ENCODE measurements around the gene IRS1. TPM values are rescaled to one million over a fixed set of nuclear protein-coding genes. Genes with fewer than 3 reads are reported as not detected.
A peak's percentile ranks its signal among the peaks of the same experiment; 100 is the strongest.

Gene IRS1
- total and polyA plus RNA-seq, 2 donors, result 7.4 to 11.5 TPM

- Histone ChIP-seq H3K4me1 (ENCODE audit: control insufficient read depth in 2 of 2, insufficient read depth in 2 of 2, low read length in 2 of 2) (no peaks in the 10 kb centered on the region), H3K4me3 (ENCODE audit: low read length in 2 of 2) (no peak overlapping the region), H3K9me3 (ENCODE audit: control insufficient read depth in 2 of 2, insufficient read depth in 1 of 2, low read length in 1 of 2) (no peaks in the 10 kb centered on the region), H3K36me3 (ENCODE audit: control insufficient read depth in 2 of 2, insufficient read depth in 2 of 2, low read length in 1 of 2) (no peaks in the 10 kb centered on the region), H3K27me3 (ENCODE audit: control insufficient read depth in 2 of 2, insufficient read depth in 1 of 2, low read length in 1 of 2) (no peaks in the 10 kb centered on the region), H3K27ac (ENCODE audit: low read depth in 1 of 2, low read length in 1 of 2) (no peak overlapping the region)
- no peak for DNase-seq (ENCODE audit: low read depth in 6 of 9, low spot score in 9 of 9)
- WGBS, result 96% methylated on average over 2 of the region's 2 CpGs
Measured at GRCh38 chr2:226699321-226699720, 100.3 kb downstream of the IRS1 start.

- Histone ChIP-seq H3K9me3 (ENCODE audit: control insufficient read depth in 2 of 2, insufficient read depth in 1 of 2, low read length in 1 of 2) (no peaks in the 10 kb centered on the region), H3K27ac (ENCODE audit: low read depth in 1 of 2, low read length in 1 of 2) (no peak overlapping the region), H3K4me3 (ENCODE audit: low read length in 2 of 2) (no peak overlapping the region), H3K4me1 (ENCODE audit: control insufficient read depth in 2 of 2, insufficient read depth in 2 of 2, low read length in 2 of 2) (no peaks in the 10 kb centered on the region), H3K27me3 (ENCODE audit: control insufficient read depth in 2 of 2, insufficient read depth in 1 of 2, low read length in 1 of 2) (no peaks in the 10 kb centered on the region), H3K36me3 (ENCODE audit: control insufficient read depth in 2 of 2, insufficient read depth in 2 of 2, low read length in 1 of 2) (no peaks in the 10 kb centered on the region)
- DNase-seq (ENCODE audit: low read depth in 6 of 9, low spot score in 9 of 9), result no peak
Measured at GRCh38 chr2:226698671-226699070, 100.9 kb downstream of the IRS1 start.

- peaks cover 0 to 3% of the 10 kb centered on the region in 2 donors for H3K4me1 ChIP-seq (ENCODE audit: control insufficient read depth in 2 of 2, insufficient read depth in 2 of 2, low read length in 2 of 2)
- 97% methylated on average over 4 of the region's 4 CpGs for WGBS
- no peak overlapping the region for H3K4me3 ChIP-seq (ENCODE audit: low read length in 2 of 2)
- H3K27ac ChIP-seq (ENCODE audit: low read depth in 1 of 2, low read length in 1 of 2), result no peak overlapping the region
- no peak for DNase-seq (ENCODE audit: low read depth in 6 of 9, low spot score in 9 of 9)
- no peaks in the 10 kb centered on the region for H3K36me3 ChIP-seq (ENCODE audit: control insufficient read depth in 2 of 2, insufficient read depth in 2 of 2, low read length in 1 of 2)
- H3K27me3 ChIP-seq (ENCODE audit: control insufficient read depth in 2 of 2, insufficient read depth in 1 of 2, low read length in 1 of 2), result no peaks in the 10 kb centered on the region
- H3K9me3 ChIP-seq (ENCODE audit: control insufficient read depth in 2 of 2, insufficient read depth in 1 of 2, low read length in 1 of 2), result no peaks in the 10 kb centered on the region
Measured at GRCh38 chr2:226694586-226695284, 104.9 kb downstream of the IRS1 start.

- no peak overlapping the region for H3K27ac ChIP-seq (ENCODE audit: low read depth in 1 of 2, low read length in 1 of 2)
- peaks cover 0 to 3% of the 10 kb centered on the region in 2 donors for H3K4me1 ChIP-seq (ENCODE audit: control insufficient read depth in 2 of 2, insufficient read depth in 2 of 2, low read length in 2 of 2)
- no peak for DNase-seq (ENCODE audit: low read depth in 6 of 9, low spot score in 9 of 9)
- no peaks in the 10 kb centered on the region for H3K27me3 ChIP-seq (ENCODE audit: control insufficient read depth in 2 of 2, insufficient read depth in 1 of 2, low read length in 1 of 2)
- H3K36me3 ChIP-seq (ENCODE audit: control insufficient read depth in 2 of 2, insufficient read depth in 2 of 2, low read length in 1 of 2), result no peaks in the 10 kb centered on the region
- 35% methylated on average over 4 of the region's 4 CpGs for WGBS
- no peak overlapping the region for H3K4me3 ChIP-seq (ENCODE audit: low read length in 2 of 2)
- H3K9me3 ChIP-seq (ENCODE audit: control insufficient read depth in 2 of 2, insufficient read depth in 1 of 2, low read length in 1 of 2), result no peaks in the 10 kb centered on the region
Measured at GRCh38 chr2:226694149-226694548, 105.5 kb downstream of the IRS1 start.

DNA sequence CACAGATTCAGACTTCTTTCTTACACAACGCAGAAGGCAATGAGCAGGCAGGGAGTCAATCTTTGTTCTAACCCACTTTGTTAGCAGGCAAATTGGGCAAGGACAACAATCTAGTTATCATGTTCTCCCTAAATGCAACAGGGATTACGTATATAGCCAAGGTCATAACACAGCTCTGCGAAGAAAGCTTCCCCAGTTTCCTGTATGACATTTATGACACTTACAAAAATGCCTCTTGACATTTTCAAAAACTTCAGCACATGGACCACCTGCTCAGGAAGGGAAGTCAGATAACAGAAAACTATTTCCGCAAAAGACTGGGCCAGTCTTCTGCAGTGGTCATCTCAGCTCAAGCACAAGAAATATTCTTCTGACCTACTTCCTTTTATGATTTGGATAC lies 106.1 kb downstream of the IRS1 start:
- DNase-seq (ENCODE audit: low read depth in 6 of 9, low spot score in 9 of 9), result peak in 2 of 9 donors; percentile 11 to 24
- H3K27me3 ChIP-seq (ENCODE audit: control insufficient read depth in 2 of 2, insufficient read depth in 1 of 2, low read length in 1 of 2), result no peaks in the 10 kb centered on the region
- peaks cover 0 to 3% of the 10 kb centered on the region in 2 donors for H3K4me1 ChIP-seq (ENCODE audit: control insufficient read depth in 2 of 2, insufficient read depth in 2 of 2, low read length in 2 of 2)
- no peaks in the 10 kb centered on the region for H3K9me3 ChIP-seq (ENCODE audit: control insufficient read depth in 2 of 2, insufficient read depth in 1 of 2, low read length in 1 of 2)
- no peaks in the 10 kb centered on the region for H3K36me3 ChIP-seq (ENCODE audit: control insufficient read depth in 2 of 2, insufficient read depth in 2 of 2, low read length in 1 of 2)
- peak overlapping the region in 1 of 2 donors; percentile 3 for H3K27ac ChIP-seq (ENCODE audit: low read depth in 1 of 2, low read length in 1 of 2)
- 15% methylated on average over 4 of the region's 4 CpGs for WGBS
- H3K4me3 ChIP-seq (ENCODE audit: low read length in 2 of 2), result no peak overlapping the region

DNA sequence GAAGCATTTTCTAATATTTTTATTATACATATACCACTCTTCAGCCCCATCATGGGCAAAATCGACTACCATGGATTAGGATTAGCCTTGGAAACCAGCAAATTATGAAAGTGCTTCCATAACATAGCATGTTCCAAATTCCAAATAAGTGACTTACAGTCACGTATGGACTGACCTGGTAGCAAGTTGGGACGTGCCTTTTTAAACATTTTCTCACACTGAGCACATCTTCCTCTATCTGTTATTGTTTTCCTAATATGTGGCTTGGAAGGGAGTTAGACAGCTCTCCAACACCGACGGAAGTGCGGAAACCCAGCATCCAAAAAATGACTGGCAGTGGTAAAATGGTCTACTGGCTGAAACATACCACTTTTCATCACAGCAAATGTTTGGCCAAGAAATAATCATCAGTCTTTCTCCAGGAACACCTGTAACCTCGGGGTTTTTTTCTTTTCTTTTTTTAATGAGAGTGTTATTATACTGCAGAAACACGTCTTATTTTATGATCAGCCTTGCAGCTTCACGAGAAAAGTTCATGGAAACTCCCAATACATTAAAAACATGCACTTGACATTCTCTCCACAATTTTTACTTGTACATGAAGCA lies 107.0 kb downstream of the IRS1 start:
- peaks cover 0 to 3% of the 10 kb centered on the region in 2 donors for H3K4me1 ChIP-seq (ENCODE audit: control insufficient read depth in 2 of 2, insufficient read depth in 2 of 2, low read length in 2 of 2)
- WGBS, result 93% methylated on average over 9 of the region's 9 CpGs
- DNase-seq (ENCODE audit: low read depth in 6 of 9, low spot score in 9 of 9), result no peak
- H3K4me3 ChIP-seq (ENCODE audit: low read length in 2 of 2), result no peak overlapping the region
- H3K27me3 ChIP-seq (ENCODE audit: control insufficient read depth in 2 of 2, insufficient read depth in 1 of 2, low read length in 1 of 2), result no peaks in the 10 kb centered on the region
- no peak overlapping the region for H3K27ac ChIP-seq (ENCODE audit: low read depth in 1 of 2, low read length in 1 of 2)
- no peaks in the 10 kb centered on the region for H3K36me3 ChIP-seq (ENCODE audit: control insufficient read depth in 2 of 2, insufficient read depth in 2 of 2, low read length in 1 of 2)
- no peaks in the 10 kb centered on the region for H3K9me3 ChIP-seq (ENCODE audit: control insufficient read depth in 2 of 2, insufficient read depth in 1 of 2, low read length in 1 of 2)

DNA sequence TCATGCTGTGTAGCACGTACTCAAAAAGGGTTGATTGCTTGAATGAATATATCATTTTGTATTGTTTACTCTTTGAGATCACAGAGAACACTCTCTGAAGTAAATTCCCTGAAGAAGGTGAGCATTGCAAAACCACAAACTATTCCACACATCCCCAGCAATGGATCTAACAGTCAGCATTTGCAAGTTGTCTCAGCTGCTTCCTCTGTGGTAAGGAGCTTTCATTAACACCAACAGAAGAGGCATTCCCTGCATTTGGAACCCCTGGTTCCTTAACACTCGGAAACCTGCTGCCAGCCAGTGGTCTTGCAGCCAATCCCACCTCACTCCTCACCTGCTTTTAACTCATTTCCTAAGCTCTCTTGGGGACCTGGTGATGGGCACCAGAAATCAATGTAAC lies 108.4 kb downstream of the IRS1 start:
- no peak overlapping the region for H3K27ac ChIP-seq (ENCODE audit: low read depth in 1 of 2, low read length in 1 of 2)
- 53% methylated on average over 2 of the region's 2 CpGs for WGBS

GRCh38 chr2:226690461-226691024 lies 109.1 kb downstream of the IRS1 start:
- Histone ChIP-seq H3K36me3 (ENCODE audit: control insufficient read depth in 2 of 2, insufficient read depth in 2 of 2, low read length in 1 of 2) (no peaks in the 10 kb centered on the region), H3K4me3 (ENCODE audit: low read length in 2 of 2) (no peak overlapping the region), H3K4me1 (ENCODE audit: control insufficient read depth in 2 of 2, insufficient read depth in 2 of 2, low read length in 2 of 2) (peaks cover 0 to 3% of the 10 kb centered on the region in 2 donors), H3K9me3 (ENCODE audit: control insufficient read depth in 2 of 2, insufficient read depth in 1 of 2, low read length in 1 of 2) (no peaks in the 10 kb centered on the region), H3K27me3 (ENCODE audit: control insufficient read depth in 2 of 2, insufficient read depth in 1 of 2, low read length in 1 of 2) (no peaks in the 10 kb centered on the region), H3K27ac (ENCODE audit: low read depth in 1 of 2, low read length in 1 of 2) (no peak overlapping the region)
- DNase-seq (ENCODE audit: low read depth in 6 of 9, low spot score in 9 of 9), result no peak
- WGBS, result 42% methylated on average over 4 of the region's 4 CpGs

More for the DNA sequence above, 108.4 kb downstream of the IRS1 start:
- DNase-seq (ENCODE audit: low read depth in 6 of 9, low spot score in 9 of 9), result no peak
- H3K27me3 ChIP-seq (ENCODE audit: control insufficient read depth in 2 of 2, insufficient read depth in 1 of 2, low read length in 1 of 2), result no peaks in the 10 kb centered on the region
- H3K36me3 ChIP-seq (ENCODE audit: control insufficient read depth in 2 of 2, insufficient read depth in 2 of 2, low read length in 1 of 2), result no peaks in the 10 kb centered on the region
- no peak overlapping the region for H3K4me3 ChIP-seq (ENCODE audit: low read length in 2 of 2)
- no peaks in the 10 kb centered on the region for H3K9me3 ChIP-seq (ENCODE audit: control insufficient read depth in 2 of 2, insufficient read depth in 1 of 2, low read length in 1 of 2)
- H3K4me1 ChIP-seq (ENCODE audit: control insufficient read depth in 2 of 2, insufficient read depth in 2 of 2, low read length in 2 of 2), result peaks cover 0 to 3% of the 10 kb centered on the region in 2 donors

DNA sequence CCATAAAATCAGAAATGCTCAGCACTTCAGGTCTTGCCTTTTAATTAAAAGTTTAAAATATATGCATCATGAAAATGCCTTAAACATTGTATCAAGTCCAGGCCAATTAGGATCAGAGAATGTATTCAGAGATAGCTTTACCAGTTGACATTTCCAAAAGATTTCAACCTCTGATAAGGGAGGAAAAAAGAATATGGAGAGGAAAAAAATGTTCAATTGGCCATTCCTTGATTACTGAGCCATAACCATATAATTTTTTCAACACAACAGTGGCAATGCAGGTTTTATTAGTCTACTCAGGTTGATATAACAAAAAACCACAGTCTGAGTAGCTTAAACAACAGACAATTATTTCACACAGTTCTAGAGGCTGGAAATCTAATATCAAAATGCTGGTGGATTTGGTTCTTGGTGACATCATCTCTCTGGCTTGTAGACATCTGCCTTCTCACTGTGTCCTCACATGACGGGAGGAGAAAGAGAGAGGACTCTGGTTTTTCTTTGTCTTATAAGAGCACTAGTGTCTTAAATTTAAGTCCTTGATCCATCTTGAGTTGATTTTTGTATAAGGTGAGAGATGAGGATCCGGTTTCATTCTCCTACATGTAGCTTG lies 111.9 kb downstream of the IRS1 start:
- Histone ChIP-seq H3K27me3 (ENCODE audit: control insufficient read depth in 2 of 2, insufficient read depth in 1 of 2, low read length in 1 of 2) (no peaks in the 10 kb centered on the region), H3K27ac (ENCODE audit: low read depth in 1 of 2, low read length in 1 of 2) (no peak overlapping the region), H3K4me1 (ENCODE audit: control insufficient read depth in 2 of 2, insufficient read depth in 2 of 2, low read length in 2 of 2) (no peaks in the 10 kb centered on the region), H3K9me3 (ENCODE audit: control insufficient read depth in 2 of 2, insufficient read depth in 1 of 2, low read length in 1 of 2) (no peaks in the 10 kb centered on the region), H3K36me3 (ENCODE audit: control insufficient read depth in 2 of 2, insufficient read depth in 2 of 2, low read length in 1 of 2) (no peaks in the 10 kb centered on the region), H3K4me3 (ENCODE audit: low read length in 2 of 2) (no peak overlapping the region)
- no peak for DNase-seq (ENCODE audit: low read depth in 6 of 9, low spot score in 9 of 9)
- 93% methylated on average over 2 of the region's 2 CpGs for WGBS
